Endothelial cell of hepatic sinusoid (primary cell): Measurements from ENCODE around the gene ERVFRD-1.
"Not testable (repeated sequence)": the region's sequence is repeated elsewhere in the genome, so short reads cannot be mapped to it uniquely, and the experiment has no call there.

ENCODE experiments used
- in situ Hi-C: cut with HindIII; loops from 2 replicates; pipeline ENCODE4 v1.10.0; 2017; ENCODE audit warnings: low sequenced_read_pairs

Gene ERVFRD-1

DNA sequence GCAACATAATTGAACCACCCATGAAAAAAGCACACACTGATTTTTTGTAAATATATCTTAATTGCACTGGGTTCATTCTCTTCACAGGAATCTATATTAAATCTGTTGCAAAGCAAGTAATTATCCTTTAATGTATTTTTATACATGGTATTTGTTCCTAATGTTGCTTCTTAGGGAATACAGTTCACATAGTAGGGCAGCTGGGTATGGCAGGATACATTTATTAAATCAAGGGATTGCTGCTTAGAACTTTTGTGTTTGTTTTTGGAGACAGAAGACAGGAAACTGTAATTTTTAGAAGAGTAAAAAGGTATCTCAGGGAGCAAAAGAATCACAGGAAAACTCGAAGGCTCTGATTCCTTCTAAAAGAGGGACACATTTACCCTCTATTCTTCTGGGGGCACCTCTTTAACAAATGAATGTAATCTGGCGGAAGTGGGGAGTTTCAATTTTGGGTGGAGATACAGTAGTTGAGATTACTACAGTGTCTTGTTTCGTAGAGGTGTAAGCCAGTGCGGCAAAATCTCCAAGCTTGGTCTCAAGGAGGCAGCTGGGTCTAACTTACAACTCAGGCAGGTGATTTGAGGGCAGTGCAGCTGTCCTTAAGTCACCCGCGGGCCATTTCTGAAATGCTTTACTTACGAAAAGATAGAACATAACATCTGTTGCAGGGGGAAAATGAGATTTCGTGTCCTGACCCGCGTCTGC, 18.7 kb downstream of the ERVFRD-1 start:
- in situ Hi-C loops = no loop called here

GRCh38 chr6:11091141-11091540, 20.4 kb downstream of the ERVFRD-1 start:
- in situ Hi-C loops = not testable (repeated sequence)

GRCh38 chr6:11089695-11090094, 21.8 kb downstream of the ERVFRD-1 start:
- in situ Hi-C loops = no loop called here

GRCh38 chr6:11087141-11087812, 24.2 kb downstream of the ERVFRD-1 start:
- in situ Hi-C loops = not testable (repeated sequence)

DNA sequence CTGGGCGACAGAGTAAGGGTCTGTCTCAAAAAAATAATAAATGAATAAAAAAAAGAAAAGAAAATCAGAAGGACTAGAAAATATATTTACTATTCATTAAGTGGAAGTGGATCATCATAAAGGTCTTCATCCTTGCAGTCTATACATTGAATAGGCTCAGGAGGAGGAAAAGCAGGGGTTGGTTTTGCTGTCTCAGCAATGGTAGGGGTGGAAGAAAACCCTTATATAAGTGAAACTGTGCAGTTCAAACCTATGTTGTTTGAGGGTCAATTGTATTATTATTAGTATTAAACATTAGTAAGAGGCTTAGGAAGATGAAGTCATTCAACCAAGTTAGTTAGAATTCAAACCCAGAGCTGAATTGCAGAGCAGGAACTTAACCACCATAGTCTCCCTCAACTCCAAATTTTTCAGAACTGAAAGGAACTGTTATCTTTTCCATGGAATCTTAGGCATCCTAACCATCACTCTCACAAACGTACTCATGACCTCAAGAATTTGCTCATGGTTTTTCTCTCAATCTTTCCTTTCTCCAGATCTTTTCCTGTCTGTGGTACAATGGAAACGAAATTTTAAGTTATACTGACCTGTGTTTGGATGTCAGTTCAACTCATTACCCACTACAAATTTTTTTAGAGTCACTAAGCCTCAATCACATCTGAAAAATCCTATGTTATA, 25.6 kb downstream of the ERVFRD-1 start:
- in situ Hi-C loops = no loop called here

DNA sequence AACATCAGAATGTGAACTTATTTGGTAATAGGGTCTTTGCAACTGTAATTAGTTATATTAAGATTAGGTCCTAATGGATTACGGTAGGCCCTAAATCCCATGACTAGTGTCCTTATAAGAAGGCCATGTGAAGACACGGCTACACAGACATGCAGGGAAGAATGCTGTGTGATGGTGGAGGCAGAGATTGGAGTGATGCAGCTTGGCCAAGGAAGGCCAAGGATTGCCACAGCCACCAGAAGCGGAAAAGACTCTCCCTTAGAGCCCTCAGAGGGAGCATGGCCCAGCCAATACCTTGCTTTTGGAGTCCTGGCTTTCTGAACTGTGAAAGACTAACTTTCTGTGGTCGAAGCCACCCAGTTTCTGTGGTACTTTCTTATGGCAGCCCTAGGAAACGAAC, 27.6 kb downstream of the ERVFRD-1 start:
- in situ Hi-C loops = no loop called here

DNA sequence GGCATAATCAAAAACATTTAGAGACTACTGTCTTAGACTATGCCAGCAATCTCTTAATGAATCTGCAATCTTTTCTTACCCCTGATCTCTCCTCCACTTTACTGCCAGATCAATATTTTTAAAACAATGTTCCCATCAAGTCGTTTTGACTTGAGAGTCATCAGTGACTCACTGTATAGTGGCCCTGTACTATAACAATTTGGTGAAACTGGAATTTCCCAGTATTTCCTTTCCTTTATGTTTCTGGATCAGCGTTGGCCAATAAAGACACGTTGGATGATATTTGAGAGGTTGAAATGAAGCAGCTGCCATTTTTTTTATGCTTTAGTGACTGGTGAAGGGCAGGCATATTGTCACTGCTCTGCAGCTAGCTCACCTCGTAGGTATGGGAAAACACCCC, 28.0 kb downstream of the ERVFRD-1 start:
- in situ Hi-C loops = no loop called here

- in situ Hi-C loops = no loop called here
Observed at GRCh38 chr6:11080296-11080695, 31.2 kb downstream of the ERVFRD-1 start.

DNA sequence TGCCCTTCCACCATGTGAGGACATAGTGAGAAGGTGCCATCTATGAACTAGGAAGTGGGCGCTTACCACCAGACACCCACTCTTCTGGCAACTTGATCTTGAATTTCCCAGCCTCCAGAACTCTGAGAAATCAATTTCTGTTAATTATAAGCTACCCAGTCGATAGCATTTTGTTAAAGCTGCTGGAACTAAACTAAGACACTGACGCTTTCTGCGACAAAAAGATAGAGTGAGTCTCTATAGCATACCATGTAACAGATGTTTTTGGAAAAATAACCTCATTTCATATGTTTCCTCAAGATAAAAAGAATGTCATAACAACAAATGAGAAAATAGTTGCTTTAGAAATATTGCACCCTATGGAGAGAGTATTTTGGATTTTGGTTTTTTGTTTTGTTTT, 33.3 kb downstream of the ERVFRD-1 start:
- in situ Hi-C loops = loop anchor here (5.0 kb wide), 1 partner anchor 126 kb away; no protein-coding TSS in a partner anchor

DNA sequence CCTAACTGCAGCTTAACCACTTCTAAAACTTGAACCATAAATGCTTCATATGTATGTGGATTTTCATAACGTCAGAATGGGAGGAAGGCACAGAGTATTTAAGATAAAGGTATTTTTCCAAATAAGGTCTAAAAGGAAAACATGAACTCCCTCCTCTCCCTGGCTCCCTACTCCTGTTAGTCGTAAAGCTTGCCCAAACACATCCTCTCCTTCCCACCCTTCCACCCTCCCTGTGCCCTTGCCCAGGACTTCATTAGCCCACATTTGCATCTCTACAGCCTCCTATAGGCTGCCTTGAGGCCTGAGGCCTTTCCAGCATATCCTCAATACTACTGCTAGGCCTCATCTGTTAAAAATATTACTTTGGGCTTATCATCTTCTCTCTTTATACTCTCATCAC, 35.0 kb downstream of the ERVFRD-1 start:
- in situ Hi-C loops = loop anchor here (5.0 kb wide), 1 partner anchor 124 kb away; no protein-coding TSS in a partner anchor

- in situ Hi-C loops = no loop called here
Observed at GRCh38 chr6:11072101-11072500, 39.4 kb downstream of the ERVFRD-1 start.

DNA sequence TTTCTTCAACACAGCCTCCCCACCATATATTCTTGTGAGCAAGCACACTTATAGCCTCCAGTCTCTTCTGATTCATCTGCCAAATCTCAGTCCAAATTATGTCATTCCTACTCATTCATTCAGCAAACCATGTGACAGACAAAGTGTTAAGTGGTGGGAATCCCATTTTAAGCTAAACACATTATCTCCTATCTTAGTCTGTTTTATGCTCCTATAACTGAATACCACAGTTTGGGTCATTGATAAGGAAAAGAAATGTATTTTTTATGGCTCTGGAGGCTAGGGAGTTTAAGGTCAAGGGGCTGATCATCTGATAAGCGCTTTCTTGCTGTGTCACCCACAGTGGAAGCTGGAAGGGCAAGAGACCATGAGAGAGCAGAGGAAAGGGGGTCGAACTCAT, 41.8 kb downstream of the ERVFRD-1 start:
- in situ Hi-C loops = no loop called here

DNA sequence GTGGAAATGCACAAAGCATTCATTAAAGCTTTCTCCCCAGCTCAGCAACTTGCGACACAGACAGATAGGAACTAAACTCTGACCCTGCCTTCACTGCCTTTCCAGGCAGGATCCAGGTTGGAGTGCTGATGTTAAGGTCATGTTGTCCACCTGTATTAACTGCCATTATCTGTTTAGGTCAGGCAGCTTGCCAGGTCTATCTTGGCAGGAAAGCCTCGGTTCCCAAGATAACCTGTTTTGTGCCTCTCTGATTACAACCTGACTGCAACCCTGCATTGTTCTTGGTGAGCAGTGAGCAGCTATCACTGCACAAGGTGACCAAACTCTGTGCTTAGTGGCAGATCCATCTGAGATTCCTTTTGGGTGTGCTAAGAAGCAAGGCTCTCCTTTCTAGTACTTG, 44.2 kb downstream of the ERVFRD-1 start:
- in situ Hi-C loops = no loop called here

- in situ Hi-C loops = no loop called here
Observed at GRCh38 chr6:11066505-11067347, 44.8 kb downstream of the ERVFRD-1 start.

DNA sequence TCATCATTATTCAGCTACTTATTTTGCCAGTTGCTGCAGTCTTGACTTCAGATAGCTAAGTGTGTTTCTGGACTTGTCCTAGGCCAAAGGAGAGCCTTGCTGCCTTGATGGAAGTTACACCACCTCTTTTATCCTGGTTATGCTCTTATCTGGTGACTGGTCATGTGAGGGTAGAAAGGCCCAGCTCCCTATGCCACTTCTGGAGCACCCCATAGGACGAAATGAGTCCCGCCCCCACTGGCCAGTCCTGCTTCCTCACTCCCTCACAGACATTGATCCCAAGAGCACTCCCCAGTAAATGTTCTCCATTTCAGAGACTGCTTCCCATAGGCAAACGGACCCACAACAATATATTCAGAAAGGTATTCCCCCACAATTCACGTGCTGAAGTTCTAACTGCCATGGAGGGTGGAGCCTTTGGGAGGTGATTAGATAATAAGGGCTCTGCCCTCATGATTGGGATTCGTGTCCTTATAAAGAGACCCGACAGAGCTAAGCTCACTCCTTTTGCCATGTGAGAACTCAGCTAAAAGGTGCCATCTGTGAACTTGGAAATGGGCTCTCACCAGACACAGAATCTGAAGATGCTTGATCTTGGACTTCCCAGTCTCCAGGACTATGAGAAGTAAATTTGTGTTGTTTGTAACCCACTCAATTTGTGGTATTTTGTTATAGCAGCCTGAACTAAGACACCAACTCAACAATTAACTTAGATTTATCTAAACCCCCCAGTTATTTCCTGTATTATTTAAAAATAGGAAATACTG, 45.9 kb downstream of the ERVFRD-1 start:
- in situ Hi-C loops = no loop called here

DNA sequence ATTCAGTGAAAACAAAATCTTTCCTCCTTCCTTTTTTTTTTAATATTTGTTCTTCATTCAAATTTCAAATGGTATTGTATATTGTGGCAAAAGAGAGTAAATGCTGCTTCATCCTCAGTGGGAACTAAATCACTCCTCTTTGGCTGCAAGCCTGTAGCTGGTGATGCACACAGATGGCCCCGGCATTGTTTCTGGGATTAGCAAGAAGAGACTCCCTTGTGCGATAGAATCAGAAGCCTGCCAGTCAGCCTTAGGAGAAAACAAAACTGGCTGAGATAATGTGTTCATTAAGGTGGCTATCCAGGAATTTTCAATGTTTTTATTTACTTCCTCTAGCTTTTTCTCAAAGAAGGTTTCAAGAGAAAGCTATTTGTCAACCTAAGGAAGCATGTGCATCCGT, 46.7 kb downstream of the ERVFRD-1 start:
- in situ Hi-C loops = no loop called here

DNA sequence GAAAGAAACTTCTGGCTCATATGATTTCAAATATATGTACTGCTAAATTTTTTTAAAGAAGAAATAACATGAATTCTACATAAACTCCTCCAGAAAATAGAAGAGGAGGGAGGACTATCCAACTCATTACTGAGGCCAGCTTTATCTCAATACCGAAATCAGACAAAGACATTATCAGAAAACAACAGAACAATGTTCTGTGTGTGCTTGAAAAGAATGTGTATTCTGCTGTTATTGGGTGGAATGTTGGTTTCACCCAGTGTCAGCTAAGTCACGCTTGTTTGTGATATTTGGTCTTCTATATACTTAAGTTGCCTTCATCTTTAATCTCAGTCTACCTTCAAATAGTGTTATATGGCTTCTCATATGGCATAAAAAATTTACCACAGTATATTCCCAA, 48.8 kb downstream of the ERVFRD-1 start:
- in situ Hi-C loops = no loop called here

DNA sequence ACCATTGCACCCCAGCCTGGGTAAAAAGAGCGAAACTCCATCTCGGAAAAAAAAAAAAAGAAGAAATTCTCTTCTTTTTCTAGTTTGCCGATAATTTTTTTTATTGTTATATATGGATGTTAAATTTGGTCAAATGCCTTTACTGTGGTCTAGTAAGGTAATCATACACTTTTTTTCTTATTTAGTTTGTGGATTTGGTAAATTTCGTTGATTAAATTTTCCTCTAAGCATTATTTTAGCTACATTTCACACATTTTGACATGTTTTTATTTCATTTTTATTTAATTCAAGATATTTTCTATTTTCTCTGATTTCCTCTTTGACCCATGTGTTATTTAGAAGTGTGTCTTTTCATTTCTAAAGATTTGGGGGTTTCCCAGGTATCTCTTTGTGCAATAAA, 49.4 kb downstream of the ERVFRD-1 start:
- in situ Hi-C loops = no loop called here

GRCh38 chr6:11058406-11058805, 53.1 kb downstream of the ERVFRD-1 start:
- in situ Hi-C loops = no loop called here

DNA sequence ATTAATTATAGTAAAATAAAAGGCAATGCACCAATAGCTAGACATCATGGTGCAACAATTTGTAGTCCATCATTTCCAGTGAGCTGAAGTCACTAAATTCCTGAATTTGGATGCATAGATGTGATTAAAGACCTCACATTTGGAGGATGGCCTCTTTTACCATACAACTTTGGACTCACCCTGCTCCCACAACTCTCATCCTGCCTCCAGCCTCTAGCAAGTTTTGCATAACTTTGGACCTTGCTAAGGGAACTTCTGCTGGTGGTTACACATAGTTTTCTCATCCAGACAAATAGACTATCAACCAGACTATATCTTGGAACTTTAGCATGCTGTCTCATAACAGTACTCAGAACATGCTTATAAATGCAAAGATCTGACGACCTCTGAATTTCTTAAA, 54.7 kb downstream of the ERVFRD-1 start:
- in situ Hi-C loops = no loop called here
